ENCODE measurements around the gene TCEA2.

TCEA2 gene

DNA sequence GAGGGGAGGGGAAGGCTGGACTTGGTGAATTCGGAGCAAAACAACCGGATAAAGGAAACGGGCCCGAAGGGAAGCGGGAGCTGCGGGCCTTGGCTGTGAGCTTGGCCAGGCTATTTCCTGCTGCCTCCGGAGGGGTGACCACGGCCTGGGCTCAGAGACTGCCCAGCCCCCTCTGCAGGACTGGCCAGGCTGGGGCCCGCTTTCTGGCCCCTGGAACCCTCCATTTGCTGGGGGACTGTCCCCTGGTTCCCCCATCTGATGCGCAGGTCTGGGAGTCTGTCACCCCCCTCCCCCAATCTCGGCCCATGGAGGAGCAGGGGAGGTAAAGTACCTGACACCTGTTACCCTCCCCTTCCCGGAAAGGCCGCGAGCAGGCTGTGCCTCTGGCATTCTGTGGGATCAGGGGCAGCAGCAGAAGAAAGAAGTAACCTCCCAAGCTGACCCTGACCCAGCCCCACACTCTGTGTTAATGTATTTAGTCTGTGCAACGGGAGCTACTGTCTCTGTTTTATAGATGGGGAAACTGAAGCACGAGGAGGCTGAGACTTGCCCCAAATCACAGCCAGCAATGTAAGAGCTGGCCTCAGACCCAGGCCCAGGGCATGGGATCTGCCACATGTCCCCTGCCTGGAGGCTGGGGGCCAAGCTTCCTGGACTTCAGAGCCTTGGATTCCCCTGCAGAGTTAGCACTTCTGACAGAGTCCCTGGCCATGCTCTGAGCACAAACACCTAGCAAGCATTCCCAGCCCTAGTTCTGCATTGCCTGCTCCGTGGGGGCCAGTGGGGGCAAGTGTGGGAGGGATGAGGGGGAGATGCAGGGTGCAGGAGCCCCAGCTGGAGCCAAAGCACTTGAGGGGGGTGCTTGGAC, 23.5 kb upstream of the TCEA2 start:
- Histone ChIP-seq H3K27ac (ENCODE audit: low read length) (no peak overlapping the region), H3K36me3 (replicated peaks; ENCODE audit: insufficient read depth, low read length) (no peaks in the 10 kb centered on the region), H2AFZ (ENCODE audit: low read length) (peak overlapping the region; percentile 99), H3K4me1 (ENCODE audit: low read length) (no peaks in the 10 kb centered on the region), H3K27me3 (replicated peaks; ENCODE audit: insufficient read depth, low read length) (peaks cover 49% of the 10 kb centered on the region), H3K9me3 (replicated peaks; ENCODE audit: insufficient read depth, low read length) (no peaks in the 10 kb centered on the region), H3K9me2 (replicated peaks; ENCODE audit: insufficient read depth, low read length) (no peaks in the 10 kb centered on the region), H3K9ac (ENCODE audit: low read length) (no peak overlapping the region), H3K79me2 (ENCODE audit: low read length) (no peaks in the 10 kb centered on the region), H3F3A (ENCODE audit: insufficient read depth, low read length) (no peaks in the 10 kb centered on the region), H4K20me1 (ENCODE audit: insufficient read depth, low read length) (no peaks in the 10 kb centered on the region), H3K4me3 (ENCODE audit: low read length) (peak overlapping the region; percentile 77), H3K4me2 (ENCODE audit: low read depth, low read length) (peak overlapping the region; percentile 98)
- no peak for DNase-seq
- TF ChIP-seq EZH2phosphoT487 (IDR thresholded peaks at IDR 0.05; ENCODE audit: low read length), result no peak
- no peak for TF ChIP-seq EZH2 (optimal IDR thresholded peaks at IDR 0.05; ENCODE audit: low read depth, low read length)
- TF ChIP-seq, protein P1, sequence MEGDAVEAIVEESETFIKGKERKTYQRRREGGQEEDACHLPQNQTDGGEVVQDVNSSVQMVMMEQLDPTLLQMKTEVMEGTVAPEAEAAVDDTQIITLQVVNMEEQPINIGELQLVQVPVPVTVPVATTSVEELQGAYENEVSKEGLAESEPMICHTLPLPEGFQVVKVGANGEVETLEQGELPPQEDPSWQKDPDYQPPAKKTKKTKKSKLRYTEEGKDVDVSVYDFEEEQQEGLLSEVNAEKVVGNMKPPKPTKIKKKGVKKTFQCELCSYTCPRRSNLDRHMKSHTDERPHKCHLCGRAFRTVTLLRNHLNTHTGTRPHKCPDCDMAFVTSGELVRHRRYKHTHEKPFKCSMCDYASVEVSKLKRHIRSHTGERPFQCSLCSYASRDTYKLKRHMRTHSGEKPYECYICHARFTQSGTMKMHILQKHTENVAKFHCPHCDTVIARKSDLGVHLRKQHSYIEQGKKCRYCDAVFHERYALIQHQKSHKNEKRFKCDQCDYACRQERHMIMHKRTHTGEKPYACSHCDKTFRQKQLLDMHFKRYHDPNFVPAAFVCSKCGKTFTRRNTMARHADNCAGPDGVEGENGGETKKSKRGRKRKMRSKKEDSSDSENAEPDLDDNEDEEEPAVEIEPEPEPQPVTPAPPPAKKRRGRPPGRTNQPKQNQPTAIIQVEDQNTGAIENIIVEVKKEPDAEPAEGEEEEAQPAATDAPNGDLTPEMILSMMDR (IDR thresholded peaks at IDR 0.05; ENCODE audit: low read length), result no peak

DNA sequence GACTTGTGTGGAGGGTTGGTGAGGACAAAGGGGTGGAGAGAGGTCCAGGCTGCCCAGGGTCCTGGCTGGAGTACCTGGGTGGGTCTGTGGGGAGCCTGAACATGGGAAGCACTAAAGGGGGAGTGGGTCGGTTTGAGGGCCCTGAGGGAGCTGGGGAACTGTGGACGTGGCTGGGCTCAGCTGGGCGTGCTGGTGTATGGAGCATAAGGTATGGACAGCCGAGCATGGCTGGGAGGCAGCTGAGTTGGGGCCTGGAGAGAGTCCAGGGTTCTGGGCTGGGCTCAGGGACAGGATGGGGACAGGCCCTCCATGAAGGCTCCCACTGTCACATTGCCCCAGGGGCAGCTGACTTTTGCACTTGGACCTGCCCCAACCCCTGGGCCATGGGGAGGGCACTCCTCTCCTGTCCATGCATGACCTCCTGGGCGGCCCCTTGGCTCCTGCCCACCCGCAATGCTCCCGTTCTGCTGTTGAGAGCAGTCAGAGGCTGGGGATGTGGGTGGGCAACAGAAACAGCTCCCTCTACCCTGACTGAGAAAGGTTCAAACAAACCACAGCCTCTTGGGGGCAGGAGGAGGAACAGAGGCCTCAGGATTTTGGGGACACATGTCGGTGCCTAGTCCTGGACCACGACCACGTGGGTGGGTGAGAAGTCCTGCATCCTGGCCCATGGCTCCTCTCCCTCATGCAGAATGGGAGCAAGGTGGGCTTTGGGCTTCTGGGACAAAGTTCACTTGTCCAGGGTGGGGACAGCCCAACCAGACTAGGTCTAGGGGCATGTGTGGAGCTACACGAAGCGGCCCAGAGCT, 22.6 kb upstream of the TCEA2 start:
- no peaks in the 10 kb centered on the region for H3K9me3 ChIP-seq (replicated peaks; ENCODE audit: insufficient read depth, low read length)
- no peaks in the 10 kb centered on the region for H3F3A ChIP-seq (ENCODE audit: insufficient read depth, low read length)
- no peak overlapping the region for H3K9ac ChIP-seq (ENCODE audit: low read length)
- H3K9me2 ChIP-seq (replicated peaks; ENCODE audit: insufficient read depth, low read length), result no peaks in the 10 kb centered on the region
- no peak overlapping the region for H2AFZ ChIP-seq (ENCODE audit: low read length)
- no peaks in the 10 kb centered on the region for H3K36me3 ChIP-seq (replicated peaks; ENCODE audit: insufficient read depth, low read length)
- TF ChIP-seq EZH2phosphoT487 (IDR thresholded peaks at IDR 0.05; ENCODE audit: low read length), result no peak
- no peak overlapping the region for H3K27ac ChIP-seq (ENCODE audit: low read length)
- no peak overlapping the region for H3K4me2 ChIP-seq (ENCODE audit: low read depth, low read length)
- H3K79me2 ChIP-seq (ENCODE audit: low read length), result no peaks in the 10 kb centered on the region
- no peaks in the 10 kb centered on the region for H4K20me1 ChIP-seq (ENCODE audit: insufficient read depth, low read length)
- DNase-seq, result no peak
- peaks cover 58% of the 10 kb centered on the region for H3K27me3 ChIP-seq (replicated peaks; ENCODE audit: insufficient read depth, low read length)
- no peaks in the 10 kb centered on the region for H3K4me1 ChIP-seq (ENCODE audit: low read length)
- H3K4me3 ChIP-seq (ENCODE audit: low read length), result no peak overlapping the region

DNA sequence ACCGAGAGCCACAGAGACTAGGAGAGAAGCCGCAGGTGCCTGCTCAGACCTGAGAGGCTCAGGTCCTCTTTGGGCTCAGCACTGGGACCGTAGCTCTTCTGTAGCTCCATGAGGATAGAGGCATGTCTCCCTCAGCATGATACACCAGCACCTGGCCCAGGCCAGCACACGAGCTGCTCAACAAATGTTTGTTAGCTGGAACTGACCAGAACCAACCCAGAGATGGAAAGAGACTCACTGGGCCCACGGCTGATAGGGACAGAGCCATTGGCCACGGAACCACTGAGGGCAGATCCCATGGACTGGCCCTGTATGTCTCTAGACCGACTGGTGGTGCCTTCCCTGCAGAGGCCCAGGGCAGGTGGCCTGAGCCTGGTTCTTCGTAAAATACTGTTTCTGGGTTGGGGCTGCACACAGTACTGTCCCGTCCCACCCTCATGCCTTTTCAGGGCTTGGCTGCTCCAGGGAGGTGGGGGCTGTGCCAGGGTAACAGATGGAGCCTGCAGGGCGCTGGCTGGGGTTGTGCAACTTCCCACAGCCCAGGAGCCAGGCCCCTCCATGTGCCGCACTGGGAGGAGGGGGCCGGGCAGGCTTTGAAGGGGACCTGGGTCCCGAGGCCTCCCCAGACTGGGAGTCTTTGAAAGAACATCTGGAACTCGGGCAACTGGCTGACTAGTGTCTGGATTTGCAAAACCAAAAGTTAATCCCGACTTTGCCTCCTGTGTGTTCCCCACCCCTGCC, 21.8 kb upstream of the TCEA2 start:
- Histone ChIP-seq H2AFZ (ENCODE audit: low read length) (no peak overlapping the region), H3K4me2 (ENCODE audit: low read depth, low read length) (no peak overlapping the region), H3K9me3 (replicated peaks; ENCODE audit: insufficient read depth, low read length) (no peaks in the 10 kb centered on the region), H4K20me1 (ENCODE audit: insufficient read depth, low read length) (no peaks in the 10 kb centered on the region), H3K4me3 (ENCODE audit: low read length) (no peak overlapping the region), H3K4me1 (ENCODE audit: low read length) (no peaks in the 10 kb centered on the region), H3K36me3 (replicated peaks; ENCODE audit: insufficient read depth, low read length) (no peaks in the 10 kb centered on the region), H3K9ac (ENCODE audit: low read length) (no peak overlapping the region), H3K9me2 (replicated peaks; ENCODE audit: insufficient read depth, low read length) (no peaks in the 10 kb centered on the region), H3F3A (ENCODE audit: insufficient read depth, low read length) (no peaks in the 10 kb centered on the region), H3K27me3 (replicated peaks; ENCODE audit: insufficient read depth, low read length) (peaks cover 66% of the 10 kb centered on the region), H3K27ac (ENCODE audit: low read length) (no peak overlapping the region), H3K79me2 (ENCODE audit: low read length) (no peaks in the 10 kb centered on the region)
- no peak for DNase-seq
- TF ChIP-seq, protein P1 (IDR thresholded peaks at IDR 0.05; ENCODE audit: low read length), result no peak
- TF ChIP-seq EZH2 (optimal IDR thresholded peaks at IDR 0.05; ENCODE audit: low read depth, low read length), result no peak
- no peak for TF ChIP-seq EZH2phosphoT487 (IDR thresholded peaks at IDR 0.05; ENCODE audit: low read length)

Data from MM.1S (cell line).